ENCODE results near the gene TJP1.

Gene TJP1

DNA sequence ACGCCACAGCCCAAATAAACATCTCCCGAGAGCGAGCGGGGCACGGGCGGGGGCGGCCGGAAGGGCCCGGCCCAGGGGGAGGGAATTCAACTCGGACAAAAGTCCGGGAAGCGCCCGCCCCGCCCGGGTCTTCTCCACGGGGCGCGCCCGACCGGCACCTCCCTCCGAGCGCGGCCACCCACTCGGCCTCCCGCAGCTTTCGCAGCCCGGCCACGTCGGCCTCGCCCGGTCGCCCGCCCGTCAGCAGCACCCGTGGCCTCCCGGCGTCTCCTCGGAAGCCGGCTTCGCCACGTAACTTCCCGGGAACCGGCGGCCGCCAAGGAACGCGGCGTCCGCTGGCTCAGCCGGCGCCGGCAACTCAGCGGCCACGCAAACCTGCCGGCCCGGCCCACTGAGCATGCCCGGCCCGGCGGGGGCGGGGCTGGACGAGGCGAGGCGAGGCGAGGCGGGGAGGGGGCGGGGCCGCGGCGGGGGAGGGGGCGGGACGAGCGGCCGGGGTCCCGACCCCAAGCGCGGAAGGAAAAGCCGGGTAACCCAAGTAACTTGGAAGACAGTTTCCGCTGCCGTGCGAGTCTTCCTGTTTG, at the start of gene TJP1:
Gene TJP1, minus strand, starts transcription at position 369 of the 584 bp plus-strand sequence. CDS start 440 bp downstream, outside the sequence.
- DNase-seq: peak; percentile 55

DNA sequence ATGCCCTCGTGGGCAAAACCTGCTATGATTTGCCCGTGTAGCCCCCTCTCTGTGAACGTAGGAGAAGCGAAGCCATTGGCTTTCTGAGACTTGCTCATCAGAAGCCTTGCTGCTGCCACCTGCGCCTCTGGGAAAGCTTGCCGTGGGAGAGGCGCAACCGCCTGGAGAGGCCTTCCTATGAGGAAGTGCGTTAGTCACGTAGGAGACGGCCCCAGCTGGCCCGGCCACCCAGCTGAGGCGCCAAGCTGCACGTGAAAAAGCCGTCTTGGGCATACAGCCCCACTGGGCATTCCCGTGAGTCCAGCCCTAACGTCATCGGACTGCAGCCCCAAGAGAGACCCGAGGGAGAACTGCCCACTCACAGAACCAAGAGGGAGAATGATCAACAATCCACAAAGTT, 49.1 kb upstream of the TJP1 start:
- no peak for DNase-seq

DNA sequence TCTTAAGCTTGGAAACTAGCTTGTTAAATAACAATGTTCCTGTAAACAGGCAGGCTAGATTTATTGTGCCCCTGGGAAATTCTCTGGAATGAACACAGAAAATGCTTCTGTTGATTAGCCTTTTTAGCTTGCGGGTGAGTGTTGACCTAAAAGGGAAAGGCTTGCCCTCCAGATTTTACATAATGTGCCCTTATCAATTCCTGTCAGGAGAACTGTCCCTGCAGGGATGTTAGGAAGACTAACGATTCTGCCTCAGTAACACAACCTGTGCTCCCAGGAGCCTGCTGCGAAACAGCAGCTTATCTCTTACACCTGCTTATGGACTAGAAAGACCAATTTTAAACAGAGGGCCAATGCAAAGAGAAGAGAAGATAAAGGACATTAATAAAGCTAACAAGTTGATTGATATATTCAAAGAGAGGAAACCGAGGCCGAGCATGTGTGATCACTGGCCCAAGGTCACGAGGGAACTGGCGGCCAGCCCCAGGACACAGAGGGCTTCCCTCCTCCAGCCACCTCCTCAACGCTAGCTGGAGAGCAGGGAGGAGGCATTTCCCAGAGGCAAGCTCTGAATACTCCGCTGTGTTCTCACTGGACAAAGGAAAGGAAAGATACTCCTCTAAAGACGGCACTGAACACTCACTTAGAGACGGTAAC, 48.4 kb upstream of the TJP1 start:
- peak; percentile 51 for DNase-seq

DNA sequence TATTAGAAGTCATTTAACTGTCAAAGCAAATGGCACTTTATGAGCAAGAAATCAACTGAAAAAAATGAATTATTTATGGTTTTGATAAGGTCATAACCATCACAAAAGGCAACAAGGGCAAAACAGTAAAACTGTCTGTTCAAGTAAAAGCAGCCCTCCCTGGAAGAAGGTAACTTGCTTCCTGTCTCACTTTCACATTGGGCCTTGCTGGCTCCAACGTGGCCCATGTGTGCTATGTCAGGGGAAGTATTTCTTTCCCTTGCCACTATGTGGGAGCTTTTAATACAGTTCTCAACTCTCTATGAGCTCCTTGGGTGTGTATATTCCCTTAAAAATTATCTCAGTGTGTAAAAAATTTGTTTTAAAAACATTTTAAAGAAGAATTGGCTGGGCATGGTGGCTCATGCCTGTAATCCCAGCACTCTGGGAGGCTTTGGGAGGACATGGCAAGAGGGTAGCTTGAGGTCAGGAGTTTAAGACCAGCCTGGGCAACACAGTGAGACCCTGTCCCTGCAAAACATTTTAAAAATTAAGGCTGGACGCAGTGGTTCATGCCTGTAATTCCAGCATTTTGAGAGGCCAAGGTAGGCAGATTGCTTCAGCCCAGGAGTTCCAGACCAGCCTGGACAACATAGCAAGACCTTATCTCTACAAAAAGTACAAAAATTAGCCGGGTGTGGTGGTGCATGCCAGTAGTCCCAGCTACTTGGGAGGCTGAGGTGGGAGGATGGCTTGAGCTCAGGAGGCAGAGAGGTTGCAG, 45.2 kb upstream of the TJP1 start:
- no peak for DNase-seq

DNA sequence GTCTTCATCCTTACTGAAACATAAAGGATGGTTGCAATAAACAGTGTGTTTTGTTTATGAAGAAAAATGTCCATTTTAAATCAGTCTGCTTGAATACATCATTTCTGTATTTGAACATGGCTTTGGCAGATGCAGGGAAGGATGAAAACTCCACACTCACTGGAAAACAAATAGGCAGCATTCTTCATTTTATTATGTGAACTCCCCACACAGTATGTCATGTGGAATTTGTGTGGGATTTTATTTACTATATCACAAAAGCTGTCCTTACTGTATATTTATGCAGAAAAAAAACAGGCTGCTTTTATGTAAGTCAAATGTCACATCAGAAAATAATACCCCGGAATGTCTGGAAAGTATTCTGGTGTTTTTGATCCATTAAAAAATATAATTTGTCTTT, 44.1 kb upstream of the TJP1 start:
- no peak for DNase-seq

DNA sequence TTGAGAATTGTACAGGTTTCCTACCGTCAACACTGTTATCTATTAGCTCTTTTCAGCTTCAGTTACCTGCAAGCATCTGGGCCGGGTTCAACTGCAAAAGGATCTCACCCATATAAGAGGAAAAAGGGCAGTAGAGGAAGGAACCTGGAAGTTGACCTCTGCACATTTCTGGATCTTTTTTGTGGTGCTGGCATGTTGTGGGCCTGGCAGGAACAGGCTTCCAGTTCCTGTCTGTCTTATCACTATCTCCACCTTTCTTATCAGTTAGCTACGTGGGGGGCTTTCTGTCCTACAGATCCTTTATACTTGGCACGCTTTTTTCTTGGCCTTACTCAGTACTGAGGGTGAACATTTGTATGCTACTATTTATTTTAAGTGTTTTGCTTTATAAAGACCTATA, 42.2 kb upstream of the TJP1 start:
- no peak for DNase-seq

DNA sequence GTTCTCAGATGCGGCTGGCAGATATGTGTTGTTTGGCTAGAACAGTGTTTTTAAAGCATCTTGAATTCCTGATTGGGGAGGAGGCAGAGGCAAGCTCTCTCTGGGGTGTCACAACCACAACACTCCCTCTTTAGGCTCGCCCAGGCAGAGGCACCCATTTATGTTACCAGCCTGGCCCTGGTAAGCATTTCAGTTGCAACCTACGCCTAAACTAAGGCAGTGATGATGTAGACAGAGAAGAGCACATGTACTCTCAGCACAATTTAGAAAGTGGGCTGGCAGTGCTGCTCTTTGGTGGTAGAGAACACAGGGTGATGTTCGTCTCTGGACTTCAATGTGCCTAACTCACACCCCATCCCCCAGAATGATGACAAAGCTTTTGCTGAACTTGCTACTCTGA, 41.2 kb upstream of the TJP1 start:
- no peak for DNase-seq

DNA sequence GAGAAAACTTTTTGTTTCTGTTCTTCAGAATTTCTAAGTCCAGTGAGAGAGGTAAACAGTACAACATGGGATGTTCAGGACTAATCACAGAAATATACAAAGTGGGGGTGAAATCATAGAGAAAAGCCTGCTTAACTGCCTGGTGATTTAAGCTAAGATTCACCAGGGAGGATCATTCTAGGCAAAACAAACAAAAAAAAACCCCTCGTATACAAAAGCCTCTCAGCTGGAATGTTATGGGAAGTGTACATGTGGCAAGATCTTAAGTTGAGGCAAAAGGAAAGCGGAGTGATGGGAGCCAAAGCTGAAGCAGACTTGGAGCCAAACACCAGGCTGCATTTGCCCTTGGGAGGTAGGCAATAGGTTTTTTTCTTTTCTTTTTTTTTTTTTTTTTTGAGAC, 40.0 kb upstream of the TJP1 start:
- no peak for DNase-seq

DNA sequence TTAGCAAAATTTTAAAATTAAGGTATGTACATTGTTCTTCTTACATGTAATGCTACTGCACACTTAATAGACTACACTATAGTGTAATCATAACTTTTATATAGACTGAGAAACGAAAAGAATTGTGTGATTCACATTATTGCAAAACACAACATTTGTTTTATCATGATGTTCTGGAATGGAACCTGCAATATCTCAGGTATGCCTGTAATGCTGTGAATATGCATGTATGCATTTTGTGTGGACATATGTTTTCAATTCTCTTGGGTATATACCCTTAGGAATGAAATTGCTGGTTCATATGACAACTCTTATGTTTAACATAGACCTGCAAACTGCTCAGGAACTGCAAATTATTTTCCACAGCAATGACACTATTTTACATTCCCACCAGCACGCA, 38.6 kb upstream of the TJP1 start:
- DNase-seq: no peak

DNA sequence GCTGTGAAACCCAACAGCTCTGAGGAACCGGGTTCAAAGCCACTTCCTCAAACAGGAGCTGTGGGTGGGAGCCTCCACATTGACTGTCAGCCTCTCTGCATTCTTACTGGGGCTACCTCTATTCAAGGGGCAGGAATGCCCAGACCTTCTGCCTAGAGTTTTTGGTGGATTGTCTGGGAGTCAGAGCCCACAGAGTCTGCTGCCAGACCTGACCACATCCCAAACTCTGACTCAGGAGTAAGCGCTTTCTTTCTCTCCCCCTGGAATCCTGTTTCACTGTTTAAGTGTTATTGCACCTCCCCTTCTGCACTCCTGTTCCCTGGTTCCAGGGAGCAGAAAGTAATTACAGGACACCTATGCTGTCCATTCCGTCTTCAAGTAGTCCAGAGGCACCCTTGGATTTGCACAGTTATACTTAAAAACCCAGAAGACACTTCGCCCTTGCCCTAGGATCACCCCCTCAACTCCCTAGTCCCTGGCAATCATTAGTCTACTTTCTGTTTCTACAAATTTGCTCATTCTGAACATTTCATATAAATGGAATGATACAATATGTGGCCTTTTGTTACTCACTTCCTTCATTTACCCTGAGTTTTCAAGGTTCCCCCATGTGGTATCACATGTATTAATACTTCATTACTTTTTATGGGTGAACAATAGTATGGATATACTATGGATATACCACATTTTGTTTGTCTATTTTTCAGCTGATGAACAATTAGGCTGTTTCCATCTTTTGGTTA, 37.9 kb upstream of the TJP1 start:
- DNase-seq: no peak

DNA sequence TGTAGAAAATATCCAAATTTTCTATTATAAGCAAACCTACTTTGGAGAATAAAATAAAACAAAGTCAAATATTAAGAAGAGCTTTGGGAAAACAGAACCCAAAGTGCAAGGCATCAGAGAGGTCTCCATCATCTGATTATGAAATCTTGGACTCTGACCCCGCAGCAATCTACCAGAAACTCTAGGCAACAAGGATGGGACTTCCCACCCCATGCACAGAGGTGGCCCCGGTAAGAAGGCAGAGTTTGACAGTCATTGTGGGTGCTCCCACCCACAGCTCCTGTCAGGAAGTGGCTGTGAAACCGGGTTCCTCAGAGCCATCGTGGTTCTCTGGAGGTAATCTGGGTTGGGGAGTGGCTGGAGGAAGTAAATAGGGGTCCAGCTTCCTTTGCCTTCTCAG, 37.0 kb upstream of the TJP1 start:
- no peak for DNase-seq

DNA sequence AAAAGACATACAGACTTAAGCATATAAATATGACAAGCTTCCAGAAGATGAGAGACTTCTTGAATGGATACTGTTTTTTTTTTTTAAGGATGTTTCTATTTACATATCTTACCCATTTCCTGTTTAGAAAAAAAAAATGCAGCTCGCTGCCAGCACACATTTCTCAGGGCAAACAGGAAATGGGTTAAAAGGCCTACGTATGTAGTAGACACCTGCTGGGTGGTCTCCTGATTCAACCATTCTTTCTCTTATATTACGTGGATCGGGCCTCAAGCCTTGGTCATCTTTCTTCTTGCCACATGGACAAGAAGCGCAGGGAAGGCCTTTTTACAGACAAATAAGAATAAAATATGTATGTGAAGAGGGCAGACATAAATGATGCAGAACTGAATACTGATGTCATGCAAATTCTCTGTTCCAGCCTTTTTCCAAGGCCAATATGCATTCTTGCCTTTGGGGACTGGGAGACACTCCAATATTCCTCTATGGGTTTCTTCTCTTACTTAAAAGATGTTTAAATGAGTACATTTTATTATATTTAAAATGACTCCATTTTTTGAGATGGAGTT, 35.0 kb upstream of the TJP1 start:
- peak; percentile 50 for DNase-seq

DNA sequence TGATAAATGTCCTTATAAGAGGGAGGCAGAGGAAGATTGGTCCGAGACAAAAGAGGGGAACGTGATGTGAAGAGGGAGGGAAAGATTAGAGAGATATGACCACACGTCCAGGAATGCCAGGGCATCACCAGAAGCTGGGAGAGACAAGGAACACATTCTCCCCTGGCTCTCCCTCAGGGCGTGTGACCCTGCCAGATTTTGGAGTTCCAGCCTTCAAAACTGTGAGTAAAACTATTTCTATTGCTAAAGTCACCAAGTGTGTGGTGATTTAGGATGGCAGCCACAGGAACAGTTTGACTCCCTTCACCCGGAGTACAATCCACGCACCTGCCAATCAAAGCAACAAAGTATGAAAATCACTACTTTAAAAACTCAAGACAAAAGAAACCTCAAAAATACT, 32.1 kb upstream of the TJP1 start:
- DNase-seq: no peak

DNA sequence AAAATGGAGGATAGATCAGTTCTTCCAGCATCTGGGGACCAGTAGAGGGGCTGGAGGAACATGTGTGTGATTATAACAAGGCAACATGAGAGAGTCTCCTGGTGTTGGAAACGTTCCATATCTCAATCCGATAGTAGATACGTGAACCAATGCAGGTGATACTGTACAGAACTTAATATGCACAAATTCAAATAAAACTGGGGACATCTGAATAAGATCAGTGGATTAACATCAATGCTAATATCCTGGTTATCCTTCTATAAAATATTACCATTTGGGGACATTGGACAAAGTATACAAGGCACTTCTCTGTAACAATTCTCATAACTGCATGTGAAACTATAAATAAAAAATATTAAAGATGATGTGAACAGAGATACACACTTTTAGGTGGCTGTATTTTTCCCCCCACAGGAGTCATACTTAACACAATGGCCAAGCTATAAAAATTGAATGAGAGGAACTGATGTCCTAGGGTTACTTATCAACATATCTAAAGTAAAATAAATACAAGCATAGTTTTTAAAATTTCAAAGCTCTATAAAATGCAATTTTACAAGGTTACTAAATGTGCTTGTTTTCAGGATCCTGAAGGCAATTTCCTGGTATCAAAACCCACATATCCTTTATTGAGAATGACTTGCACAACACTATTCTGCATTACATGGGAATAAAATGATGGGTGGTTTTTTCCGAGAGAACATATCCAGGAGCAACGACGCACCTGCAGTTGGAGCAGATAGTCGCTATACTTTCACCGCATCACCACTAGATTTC, 31.1 kb upstream of the TJP1 start:
- DNase-seq: no peak

DNA sequence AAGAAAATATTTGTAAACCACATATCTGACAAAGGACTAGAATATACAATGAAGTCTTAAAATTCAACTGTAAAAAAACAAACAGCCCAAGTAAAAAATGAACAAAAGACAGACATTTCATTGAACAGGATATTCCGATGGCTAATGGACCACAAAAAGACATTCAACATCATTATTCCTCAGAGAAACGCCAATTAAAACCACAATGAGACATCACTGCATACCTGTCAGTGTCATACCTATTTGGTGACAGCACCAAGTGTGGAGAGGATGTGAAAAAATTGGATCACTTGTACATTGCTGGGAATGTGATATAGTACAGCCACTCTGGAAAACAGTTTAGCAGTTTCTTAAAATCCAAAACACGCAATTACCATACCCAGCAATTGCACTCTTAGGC, 29.9 kb upstream of the TJP1 start:
- DNase-seq: no peak

DNA sequence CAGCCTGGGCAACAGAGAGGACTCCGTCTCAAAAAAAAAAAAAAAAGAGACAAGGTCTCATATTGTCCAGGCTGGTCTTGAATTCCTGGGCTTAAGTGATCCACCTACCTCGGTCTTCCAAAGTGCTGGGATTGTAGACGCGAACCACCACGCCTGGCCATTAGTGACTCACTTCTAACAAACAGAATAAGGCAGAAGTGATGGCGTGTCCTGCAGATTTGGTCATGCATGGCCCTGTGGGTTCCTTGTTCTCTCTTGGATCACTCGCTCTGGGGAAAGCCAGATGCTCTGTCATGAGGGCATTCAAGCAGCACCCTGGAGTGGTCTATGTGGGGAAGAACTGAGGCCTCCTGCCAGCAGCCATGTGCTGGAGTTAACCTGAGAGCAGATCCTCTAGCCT, 27.4 kb upstream of the TJP1 start:
- no peak for DNase-seq

DNA sequence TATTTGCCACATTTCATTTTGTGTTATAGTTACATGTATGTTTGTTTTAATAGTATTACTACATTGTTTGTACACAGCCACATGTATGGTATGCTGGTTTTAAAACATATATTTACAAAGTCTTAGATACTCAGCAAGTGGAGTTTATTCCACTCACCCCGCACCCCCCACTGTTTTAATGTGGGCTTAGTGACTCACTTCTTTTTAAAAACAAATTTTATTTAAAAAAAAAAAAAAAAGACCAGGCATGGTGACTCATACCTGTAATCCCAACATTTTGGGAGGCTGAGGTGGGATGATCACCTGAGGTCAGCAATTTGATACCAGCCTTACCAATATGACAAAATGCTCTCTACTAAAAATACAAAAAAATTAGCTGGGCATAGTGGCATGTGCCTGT, 26.9 kb upstream of the TJP1 start:
- no peak for DNase-seq

DNA sequence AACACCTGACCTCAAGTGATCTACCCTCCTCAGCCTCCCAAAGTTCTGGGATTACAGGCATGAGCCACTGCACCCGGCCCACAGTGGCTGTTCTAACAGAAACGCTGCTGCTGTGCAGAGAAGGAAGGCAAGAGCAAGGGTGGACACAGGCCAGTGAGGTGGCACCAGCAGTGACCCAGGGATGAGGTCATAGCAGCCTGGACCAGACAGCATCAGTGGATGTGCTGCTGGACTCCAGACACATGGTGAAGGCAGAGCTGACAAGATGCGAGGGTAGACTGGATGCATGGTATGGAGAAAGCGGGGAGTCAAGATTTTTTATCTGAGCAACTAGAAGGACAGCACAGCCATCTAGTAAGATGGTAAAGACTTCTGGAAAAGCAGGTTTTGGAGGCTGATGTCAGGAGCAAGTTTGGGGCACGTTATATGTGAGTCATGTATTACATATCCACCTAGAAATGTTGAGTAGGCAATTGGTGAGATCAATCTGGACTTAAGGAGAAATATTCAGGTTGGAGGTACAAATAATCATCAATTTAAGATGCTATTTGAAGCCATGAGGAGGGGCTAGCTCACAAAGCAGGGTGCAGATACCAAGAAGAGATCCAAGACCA, 22.1 kb upstream of the TJP1 start:
- DNase-seq: no peak

DNA sequence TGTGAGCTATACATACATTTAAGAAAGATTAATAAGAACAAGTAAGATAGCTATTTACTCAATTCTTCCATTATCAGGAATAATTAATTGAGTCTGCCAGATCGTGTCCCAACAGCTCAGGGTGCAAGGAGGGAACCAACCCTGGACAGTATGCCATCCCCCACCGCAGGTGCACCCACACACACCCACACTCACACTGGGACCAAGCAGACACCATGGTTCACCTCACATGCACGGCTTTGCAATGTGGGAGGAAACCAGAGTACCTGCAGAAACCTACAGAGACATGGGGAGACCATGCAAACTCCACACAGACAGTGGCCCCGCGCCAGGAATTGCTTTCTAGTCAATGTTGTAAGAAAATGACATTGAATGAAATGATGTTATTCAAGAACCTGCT, 20.0 kb upstream of the TJP1 start:
- DNase-seq: no peak

DNA sequence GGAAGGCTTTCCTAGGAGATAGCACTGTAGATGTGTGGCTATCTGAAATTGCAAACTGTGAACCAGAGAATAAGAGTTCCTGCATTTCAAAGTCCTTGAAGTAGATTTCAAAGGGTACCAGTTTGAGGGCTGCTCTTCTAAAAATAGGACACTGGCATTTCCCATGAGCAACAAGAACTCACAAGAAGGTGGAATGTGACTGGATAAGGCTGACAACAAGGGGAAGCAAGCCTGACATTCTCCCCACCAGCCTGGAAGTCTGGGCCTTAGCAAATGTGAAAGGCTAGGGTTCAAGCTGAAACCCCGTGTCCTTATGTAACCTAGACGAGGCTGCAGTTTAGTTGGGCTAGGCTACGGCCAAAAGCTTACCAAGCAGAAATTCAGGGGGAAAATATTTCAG, 18.7 kb upstream of the TJP1 start:
- no peak for DNase-seq

DNA sequence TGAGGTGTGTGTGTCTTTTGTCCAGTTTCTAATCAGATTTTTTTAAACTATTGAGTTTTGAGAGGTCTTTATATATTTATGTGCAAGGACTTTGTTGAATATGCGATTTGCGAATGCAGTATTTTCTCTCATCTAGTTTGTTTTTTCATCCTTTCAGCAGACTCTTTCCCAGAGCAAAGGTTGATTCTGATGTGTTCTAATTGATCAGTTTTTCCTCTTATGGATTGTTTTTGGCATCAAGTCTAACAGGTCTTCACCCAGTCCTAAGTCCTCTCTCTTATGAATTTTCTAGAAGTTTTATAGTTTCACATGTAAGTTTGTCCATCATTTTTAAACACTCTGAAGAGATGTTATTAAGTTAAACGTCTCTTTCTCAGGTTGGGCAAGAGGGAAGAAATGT, 17.8 kb upstream of the TJP1 start:
- DNase-seq: no peak

DNA sequence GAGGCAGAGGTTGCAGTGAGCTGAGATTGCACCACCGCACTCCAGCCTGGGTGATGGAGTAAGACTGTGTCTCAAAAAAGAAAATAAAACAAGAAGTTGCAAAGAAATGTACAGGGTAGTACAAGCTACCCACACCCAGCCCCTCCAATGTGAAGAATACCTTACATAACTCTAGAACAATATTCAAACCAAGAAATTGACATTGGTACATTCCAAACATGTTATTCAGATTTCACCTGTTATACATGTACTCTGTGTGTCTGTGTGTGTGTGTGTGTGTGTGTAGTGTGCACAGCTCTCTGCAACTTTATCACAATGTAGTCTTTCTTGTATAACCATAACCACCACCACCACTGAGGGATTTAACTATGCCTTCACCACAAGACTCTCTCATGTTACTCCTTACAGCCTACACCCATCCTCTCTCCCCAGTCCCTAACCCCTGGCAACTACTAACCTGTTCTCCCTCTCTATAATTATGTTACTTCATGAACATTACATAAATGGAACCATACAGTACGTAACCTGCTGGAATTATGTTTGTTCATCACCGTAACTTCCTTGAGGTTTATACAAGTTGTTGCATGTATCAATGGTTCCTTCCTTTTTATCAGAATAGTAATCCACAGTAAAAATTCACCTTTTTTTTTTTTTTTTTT, 16.2 kb upstream of the TJP1 start:
- no peak for DNase-seq

Measured in NCI-H526 treated with DMSO at 0.1 percent for 48 hours (cell line).